Astrocyte (in vitro differentiated cells and primary cell): ENCODE data around the gene PIAS1. TPM values are rescaled to one million over a fixed set of nuclear protein-coding genes. Genes with fewer than 3 reads are reported as not detected.

Source experiments
- DNase-seq: peaks from one replicate; pipeline ENCODE4 v3.0.0-alpha.2; 2010; ENCODE audit warnings: low read depth
- FAIRE-seq: peaks from 2 replicates; lab custom pipeline; 2011; peaks lifted over from hg19 to GRCh38; lab: Jason Lieb, UNC
- H2AFZ ChIP-seq: 2 replicates; pipeline ENCODE4 v1.6.0; 2012; ENCODE audit warnings: low read depth, low read length, inconsistent platforms
- H3K27ac ChIP-seq: 2 replicates; pipeline ENCODE4 v1.5.1; 2011; ENCODE audit warnings: low read depth, low read length, inconsistent platforms
- H3K27me3 ChIP-seq: 2 replicates; pipeline ENCODE4 v1.6.0; 2011; ENCODE audit warnings: low read length, inconsistent platforms; ENCODE audit not compliant: insufficient read depth
- H3K36me3 ChIP-seq: 2 replicates; pipeline ENCODE4 v1.5.1; 2011; ENCODE audit warnings: low read length, inconsistent platforms; ENCODE audit not compliant: insufficient read depth
- H3K4me1 ChIP-seq: 2 replicates; pipeline ENCODE4 v1.5.1; 2011; ENCODE audit warnings: low read length, inconsistent platforms; ENCODE audit not compliant: insufficient read depth
- H3K4me2 ChIP-seq: 2 replicates; pipeline ENCODE4 v1.6.0; 2012; ENCODE audit warnings: low read length, inconsistent platforms
- H3K4me3 ChIP-seq: 2 replicates; pipeline ENCODE4 v1.5.1; 2011; ENCODE audit warnings: low read depth, mild to moderate bottlenecking, low read length, inconsistent platforms; ENCODE audit not compliant: insufficient read depth
- H3K79me2 ChIP-seq: 2 replicates; pipeline ENCODE4 v1.6.0; 2012; ENCODE audit warnings: mild to moderate bottlenecking, low read length, inconsistent platforms; ENCODE audit not compliant: insufficient read depth
- H3K9ac ChIP-seq: 2 replicates; pipeline ENCODE4 v1.6.0; 2012; ENCODE audit warnings: mild to moderate bottlenecking, low read length, inconsistent platforms
- H3K9me3 ChIP-seq: 2 replicates; pipeline ENCODE4 v1.5.1; 2012; ENCODE audit warnings: low read depth, mild to moderate bottlenecking, low read length, inconsistent platforms; ENCODE audit not compliant: insufficient read depth
- H4K20me1 ChIP-seq: 2 replicates; pipeline ENCODE4 v1.6.0; 2012; ENCODE audit warnings: low read length, inconsistent platforms; ENCODE audit not compliant: insufficient read depth
- H3K27ac Mint-ChIP-seq: one replicate; pipeline ENCODE4 v1.8.0; 2021; ENCODE audit warnings: mild to moderate bottlenecking, mixed read lengths; ENCODE audit not compliant: unreplicated experiment
- H3K27me3 Mint-ChIP-seq: one replicate; pipeline ENCODE4 v1.8.0; 2021; ENCODE audit warnings: low read depth, mixed read lengths; ENCODE audit not compliant: unreplicated experiment
- H3K36me3 Mint-ChIP-seq: one replicate; pipeline ENCODE4 v1.8.0; 2021; ENCODE audit warnings: low read depth, mixed read lengths; ENCODE audit not compliant: unreplicated experiment
- H3K4me1 Mint-ChIP-seq: one replicate; pipeline ENCODE4 v1.8.0; 2021; ENCODE audit warnings: low read depth, mixed read lengths; ENCODE audit not compliant: unreplicated experiment
- H3K4me3 Mint-ChIP-seq: one replicate; pipeline ENCODE4 v1.8.0; 2021; ENCODE audit warnings: mild to moderate bottlenecking, moderate library complexity, mixed read lengths; ENCODE audit not compliant: unreplicated experiment
- H3K9me3 Mint-ChIP-seq: one replicate; pipeline ENCODE4 v1.8.0; 2021; ENCODE audit warnings: mild to moderate bottlenecking, mixed read lengths; ENCODE audit not compliant: unreplicated experiment
- EZH2 ChIP-seq: IDR thresholded peaks from 2 replicates; pipeline ENCODE4 v1.6.1; 2012; ENCODE audit warnings: mild to moderate bottlenecking, low read length, inconsistent platforms; ENCODE audit not compliant: insufficient read depth
- total RNA-seq: library from RNA; stranded (reverse); gene quantifications from 2 replicates; pipeline ENCODE4 v1.2.1, GENCODE V29; 2021
- TF ChIP-seq, protein P1 (sequence below): IDR thresholded peaks from 2 replicates; pipeline ENCODE4 v1.5.1; 2011; ENCODE audit warnings: low read depth, mild to moderate bottlenecking, inconsistent platforms, low read length, moderate library complexity; ENCODE audit not compliant: insufficient read depth

Gene PIAS1
- total RNA-seq, 1 donor from 2014 or later, result 30.2 TPM

- H3K4me1 ChIP-seq, result no peaks in the 10 kb centered on the region
- Mint-ChIP-seq H3K4me1 (peaks cover 16% of the 10 kb centered on the region), H3K4me3 (no peak overlapping the region), H3K27me3 (no peaks in the 10 kb centered on the region), H3K36me3 (peaks cover 9% of the 10 kb centered on the region), H3K9me3 (no peaks in the 10 kb centered on the region), H3K27ac (no peak overlapping the region)
- H4K20me1 ChIP-seq, result peaks cover 5% of the 10 kb centered on the region
- DNase-seq (no peak), FAIRE-seq (no peak)
- no peaks in the 10 kb centered on the region for H3K36me3 ChIP-seq
- H2AFZ ChIP-seq, result no peak overlapping the region
- no peak overlapping the region for H3K4me3 ChIP-seq
- no peak overlapping the region for H3K27ac ChIP-seq
- TF ChIP-seq, protein P1, sequence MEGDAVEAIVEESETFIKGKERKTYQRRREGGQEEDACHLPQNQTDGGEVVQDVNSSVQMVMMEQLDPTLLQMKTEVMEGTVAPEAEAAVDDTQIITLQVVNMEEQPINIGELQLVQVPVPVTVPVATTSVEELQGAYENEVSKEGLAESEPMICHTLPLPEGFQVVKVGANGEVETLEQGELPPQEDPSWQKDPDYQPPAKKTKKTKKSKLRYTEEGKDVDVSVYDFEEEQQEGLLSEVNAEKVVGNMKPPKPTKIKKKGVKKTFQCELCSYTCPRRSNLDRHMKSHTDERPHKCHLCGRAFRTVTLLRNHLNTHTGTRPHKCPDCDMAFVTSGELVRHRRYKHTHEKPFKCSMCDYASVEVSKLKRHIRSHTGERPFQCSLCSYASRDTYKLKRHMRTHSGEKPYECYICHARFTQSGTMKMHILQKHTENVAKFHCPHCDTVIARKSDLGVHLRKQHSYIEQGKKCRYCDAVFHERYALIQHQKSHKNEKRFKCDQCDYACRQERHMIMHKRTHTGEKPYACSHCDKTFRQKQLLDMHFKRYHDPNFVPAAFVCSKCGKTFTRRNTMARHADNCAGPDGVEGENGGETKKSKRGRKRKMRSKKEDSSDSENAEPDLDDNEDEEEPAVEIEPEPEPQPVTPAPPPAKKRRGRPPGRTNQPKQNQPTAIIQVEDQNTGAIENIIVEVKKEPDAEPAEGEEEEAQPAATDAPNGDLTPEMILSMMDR, result no peak
- no peak for TF ChIP-seq EZH2
- H3K79me2 ChIP-seq, result no peaks in the 10 kb centered on the region
- H3K4me2 ChIP-seq, result no peak overlapping the region
- H3K9ac ChIP-seq, result no peak overlapping the region
- H3K9me3 ChIP-seq, result no peaks in the 10 kb centered on the region
- H3K27me3 ChIP-seq, result no peaks in the 10 kb centered on the region
Observed at GRCh38 chr15:68200016-68200861, 146.1 kb downstream of the PIAS1 start.

DNA sequence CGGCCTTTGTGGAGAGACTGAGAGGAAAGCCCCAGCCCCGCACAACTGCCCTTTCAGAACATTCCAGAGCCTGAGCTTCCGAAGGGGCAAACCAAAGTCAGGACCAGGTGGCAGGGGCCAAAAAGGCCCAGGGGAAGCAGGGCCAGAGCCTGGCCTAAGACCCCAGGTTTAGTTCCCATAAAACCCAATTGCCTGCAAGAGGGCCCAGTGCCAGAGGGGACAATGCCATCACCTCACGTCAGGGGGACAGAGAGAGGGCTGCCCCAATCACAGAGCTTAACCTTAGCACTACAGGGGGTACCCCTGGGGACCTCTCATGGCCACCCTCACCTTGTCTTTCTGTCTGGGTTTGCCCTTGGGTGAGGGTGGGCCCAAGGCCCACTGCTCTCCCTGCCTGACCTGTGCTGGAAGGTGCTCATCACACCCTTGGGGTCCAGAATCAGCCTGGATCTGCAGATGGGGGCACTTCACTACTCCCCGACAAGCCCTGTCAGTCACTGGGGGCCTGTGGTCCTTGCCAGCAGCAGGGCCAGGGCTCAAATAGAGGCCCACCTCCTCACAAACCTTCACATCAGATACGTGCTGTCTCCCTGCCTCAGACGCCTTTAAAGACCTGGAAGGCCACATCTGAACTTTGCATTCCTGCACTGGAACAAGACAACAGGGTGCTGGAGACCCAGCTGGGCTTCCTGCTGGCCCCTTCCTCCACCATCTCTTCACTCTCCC, 147.2 kb downstream of the PIAS1 start:
- DNase-seq (no peak), FAIRE-seq (no peak)
- TF ChIP-seq EZH2, result no peak
- TF ChIP-seq, protein P1, result no peak
- no peaks in the 10 kb centered on the region for H3K27me3 ChIP-seq
- no peak overlapping the region for H3K4me2 ChIP-seq
- Mint-ChIP-seq H3K9me3 (no peaks in the 10 kb centered on the region), H3K36me3 (peaks cover 9% of the 10 kb centered on the region), H3K4me1 (peaks cover 11% of the 10 kb centered on the region), H3K27me3 (no peaks in the 10 kb centered on the region), H3K4me3 (no peak overlapping the region), H3K27ac (no peak overlapping the region)
- H3K27ac ChIP-seq, result no peak overlapping the region
- no peak overlapping the region for H2AFZ ChIP-seq
- no peaks in the 10 kb centered on the region for H3K79me2 ChIP-seq
- H4K20me1 ChIP-seq, result peaks cover 5% of the 10 kb centered on the region
- H3K4me1 ChIP-seq, result no peaks in the 10 kb centered on the region
- no peak overlapping the region for H3K4me3 ChIP-seq
- no peaks in the 10 kb centered on the region for H3K36me3 ChIP-seq
- no peaks in the 10 kb centered on the region for H3K9me3 ChIP-seq
- H3K9ac ChIP-seq, result no peak overlapping the region
